Uterus (tissue), 4 donors: ENCODE data around the gene TADA2A. TPM values are rescaled to one million over a fixed set of nuclear protein-coding genes. Genes with fewer than 3 reads are reported as not detected.

ENCODE experiments used
- DNase-seq, 2 donors: peaks; one replicate each; pipeline ENCODE4 v3.0.0-alpha.2; 2019 to 2020
- H3K27ac ChIP-seq, 2 donors: fragments of 200-600 bp; sonication (generic); 1 replicate in 1 of 2; 2 replicates in 1 of 2; pipeline ENCODE4 v1.5.1; 2016 to 2018
- H3K27me3 ChIP-seq, 2 donors: fragments of 200-600 bp; sonication (generic); one replicate each; pipeline ENCODE4 v1.5.1; 2018 to 2019; ENCODE audit warnings: control low read depth in 1 of 2
- H3K36me3 ChIP-seq, 2 donors: fragments of 200-600 bp; sonication (generic); one replicate each; pipeline ENCODE4 v1.5.1; 2019; ENCODE audit warnings: control low read depth in 1 of 2
- H3K4me1 ChIP-seq, 2 donors: fragments of 200-600 bp; sonication (generic); one replicate each; pipeline ENCODE4 v1.5.1; 2018 to 2019; ENCODE audit warnings: control low read depth in 1 of 2
- H3K4me3 ChIP-seq, 2 donors: fragments of 200-600 bp; sonication (generic); 1 replicate in 1 of 2; 2 replicates in 1 of 2; pipeline ENCODE4 v1.5.1; 2018 to 2019; ENCODE audit warnings: mild to moderate bottlenecking in 1 of 2
- H3K9me3 ChIP-seq, 2 donors: fragments of 200-600 bp; sonication (generic); one replicate each; pipeline ENCODE4 v1.5.1; 2019; ENCODE audit warnings: control low read depth in 1 of 2
- CTCF ChIP-seq, 4 experiments: fragments of 200-600 bp in 2 of 4; fragments of 450-650 bp in 2 of 4; sonication (generic) in 2 of 4; IDR thresholded peaks; one replicate each; pipeline ENCODE4 v1.5.1; 2016 to 2019; ENCODE audit warnings: antibody characterized with exemption in 4 of 4, mild to moderate bottlenecking in 2 of 4, moderate library complexity in 1 of 4
- POLR2A ChIP-seq, 2 donors: fragments of 450-650 bp; IDR thresholded peaks; one replicate each; pipeline ENCODE4 v1.6.1; 2016; ENCODE audit warnings: antibody characterized with exemption in 2 of 2, mild to moderate bottlenecking in 1 of 2, moderate library complexity in 1 of 2
- intact Hi-C: fragments of 100-400 bp; cut with DNase I; formaldehyde crosslinking; loops from one replicate; pipeline ENCODE4 v1.15.1; 2023; ENCODE audit warnings: low total_unique reads
- total RNA-seq, 4 donors: library from RNA; depleted of rRNA in 3 of 4; stranded (reverse); fragments of >200 nt in 3 of 4; gene quantifications; one replicate each; pipeline versions ENCODE4 v1.1.0 to v1.2.4, GENCODE V29; 2014 to 2023
- donor health status: DM: yes; HTN: yes; CAD: no.

TADA2A gene
- total RNA-seq, 4 donors from 2014 or later: 13.8 to 40.8 (median 22.0) TPM

GRCh38 chr17:37488607-37489196 lies 82.0 kb downstream of the TADA2A start:
- intact Hi-C loops: no loop called here
- no peak for TF ChIP-seq CTCF (IDR thresholded peaks at IDR 0.05)
- TF ChIP-seq POLR2A (IDR thresholded peaks at IDR 0.05): peak in 1 of 2 donors; percentile 16
- H3K4me1 ChIP-seq: no peaks in the 10 kb centered on the region
- H3K36me3 ChIP-seq: no peaks in the 10 kb centered on the region
- H3K4me3 ChIP-seq: peak overlapping the region; percentile 88 to 97
- no peaks in the 10 kb centered on the region for H3K27me3 ChIP-seq
- DNase-seq: peak; percentile 80 to 89
- peak overlapping the region; percentile 84 to 86 for H3K27ac ChIP-seq
- no peaks in the 10 kb centered on the region for H3K9me3 ChIP-seq

- no peaks in the 10 kb centered on the region for H3K36me3 ChIP-seq
- peak; percentile 69 to 83 for DNase-seq
These were observed 82.7 kb downstream of the TADA2A start, which contains the start of gene DUSP14 for GRCh38 chr17:37489197-37490001. Gene DUSP14 (plus strand): TSS chr17:37489891. CDS start chr17:37512273, 22,382 bp downstream.

GRCh38 chr17:37490022-37490587 lies 83.4 kb downstream of the TADA2A start:
- TF ChIP-seq POLR2A (IDR thresholded peaks at IDR 0.05) (peak in 1 of 2 donors; percentile 7), CTCF (IDR thresholded peaks at IDR 0.05) (peak in 2 of 4 experiments; percentile 21 to 37)
- peak; percentile 52 to 66 for DNase-seq
- Histone ChIP-seq H3K36me3 (no peaks in the 10 kb centered on the region), H3K9me3 (no peaks in the 10 kb centered on the region), H3K4me3 (peak overlapping the region; percentile 35 to 97), H3K27ac (peak overlapping the region; percentile 84 to 89), H3K27me3 (no peaks in the 10 kb centered on the region), H3K4me1 (no peaks in the 10 kb centered on the region)
- intact Hi-C loops: no loop called here

More at GRCh38 chr17:37489197-37490001, 82.7 kb downstream of the TADA2A start, which contains the start of gene DUSP14:
- Histone ChIP-seq H3K4me3 (peak within 1 kb of the TSS; percentile 88 to 97), H3K9me3 (no peaks in the 10 kb centered on the region), H3K4me1 (no peaks in the 10 kb centered on the region), H3K27me3 (no peaks in the 10 kb centered on the region), H3K27ac (peak within 1 kb of the TSS; percentile 84 to 89)
- TF ChIP-seq CTCF (IDR thresholded peaks at IDR 0.05): no peak
- TF ChIP-seq POLR2A (IDR thresholded peaks at IDR 0.05): peak; percentile 72 to 86
- intact Hi-C loops: no loop called here

GRCh38 chr17:37490638-37491614 lies 84.2 kb downstream of the TADA2A start:
- peak; percentile 61 to 74 for DNase-seq
- H3K9me3 ChIP-seq: no peaks in the 10 kb centered on the region
- TF ChIP-seq POLR2A (IDR thresholded peaks at IDR 0.05) (no peak), CTCF (IDR thresholded peaks at IDR 0.05) (no peak)
- no peaks in the 10 kb centered on the region for H3K4me1 ChIP-seq
- H3K36me3 ChIP-seq: no peaks in the 10 kb centered on the region
- intact Hi-C loops: no loop called here
- no peaks in the 10 kb centered on the region for H3K27me3 ChIP-seq
- peak overlapping the region; percentile 35 to 97 for H3K4me3 ChIP-seq
- peak overlapping the region; percentile 84 to 89 for H3K27ac ChIP-seq
